AG09319 (cell line): Measurements from ENCODE around the gene PIP4K2A.

Source experiments
- DNase-seq: peaks from one replicate; pipeline ENCODE4 v3.0.0-alpha.2; 2010; ENCODE audit warnings: low read depth; ENCODE audit errors: extremely low read depth
- CTCF ChIP-seq: IDR thresholded peaks from 2 replicates; pipeline ENCODE4 v1.5.1; 2011; ENCODE audit warnings: low read depth, mild to moderate bottlenecking, inconsistent platforms, low read length, moderate library complexity

Gene PIP4K2A

GRCh38 chr10:22682237-22683139 lies 31.9 kb downstream of the PIP4K2A start:
- no peak for DNase-seq
- TF ChIP-seq CTCF: no peak

DNA sequence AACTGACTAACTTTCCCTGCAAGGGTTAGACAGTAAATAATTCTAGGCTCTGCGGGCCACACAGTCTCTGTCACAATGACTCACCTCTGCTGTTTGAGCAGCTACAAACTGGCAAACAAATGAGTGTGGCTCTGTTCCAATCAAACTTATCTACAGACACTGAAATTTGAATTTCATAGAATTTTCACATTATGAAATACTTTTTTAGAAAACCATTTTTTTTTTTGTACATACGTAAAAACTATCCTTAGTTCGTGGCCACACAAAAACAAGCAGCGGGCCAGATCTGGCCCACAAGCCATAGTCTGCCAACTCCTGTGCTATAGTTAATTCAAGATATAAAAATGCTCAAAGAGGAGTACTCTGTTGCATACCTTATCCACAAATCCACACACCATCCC lies 32.6 kb downstream of the PIP4K2A start:
- no peak for DNase-seq

GRCh38 chr10:22681301-22681700 lies 33.1 kb downstream of the PIP4K2A start:
- no peak for DNase-seq

More for the DNA sequence above, 32.6 kb downstream of the PIP4K2A start:
- no peak for TF ChIP-seq CTCF

GRCh38 chr10:22679608-22680007 lies 34.8 kb downstream of the PIP4K2A start:
- no peak for TF ChIP-seq CTCF
- DNase-seq: no peak

More at GRCh38 chr10:22681301-22681700, 33.1 kb downstream of the PIP4K2A start:
- no peak for TF ChIP-seq CTCF

GRCh38 chr10:22677333-22677732 lies 37.0 kb downstream of the PIP4K2A start:
- TF ChIP-seq CTCF: no peak

DNA sequence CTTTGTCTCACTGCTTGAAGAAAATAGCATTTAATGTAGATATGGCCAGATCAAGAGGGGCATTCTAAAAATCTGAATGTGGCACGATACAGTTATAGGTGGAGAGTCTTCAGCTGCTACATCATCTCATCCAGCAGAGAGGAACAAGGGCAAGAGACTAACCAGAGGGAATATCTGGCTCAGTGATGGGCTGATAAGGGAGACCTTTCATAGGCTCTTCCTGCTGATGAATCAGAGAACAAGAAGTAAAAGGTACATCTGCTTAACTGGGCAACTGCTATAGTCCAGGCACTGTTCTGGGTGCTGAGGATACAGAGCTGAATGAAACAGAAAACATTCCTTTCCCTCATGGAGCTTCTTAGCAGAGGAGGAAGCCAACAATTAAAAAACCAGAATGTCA lies 37.9 kb downstream of the PIP4K2A start:
- DNase-seq: no peak
- TF ChIP-seq CTCF: no peak

More at GRCh38 chr10:22677333-22677732, 37.0 kb downstream of the PIP4K2A start:
- no peak for DNase-seq

GRCh38 chr10:22674573-22674930 lies 39.8 kb downstream of the PIP4K2A start:
- no peak for DNase-seq
- no peak for TF ChIP-seq CTCF
